DND-41 (cell line): ENCODE results near the gene TMBIM1.

Experiments used
- EZH2 ChIP-seq: IDR thresholded peaks from 3 replicates; pipeline ENCODE4 v1.6.1; 2012; ENCODE audit warnings: borderline replicate concordance, low read depth, mild to moderate bottlenecking, moderate library complexity, low read length, inconsistent platforms; ENCODE audit not compliant: severe bottlenecking
- TF ChIP-seq, protein P1 (sequence below): IDR thresholded peaks from 2 replicates; pipeline ENCODE4 v1.5.1; 2012; ENCODE audit warnings: borderline replicate concordance, low read length, moderate library complexity, mild to moderate bottlenecking; ENCODE audit not compliant: poor library complexity, severe bottlenecking; ENCODE audit errors: extremely low read depth

DNA sequence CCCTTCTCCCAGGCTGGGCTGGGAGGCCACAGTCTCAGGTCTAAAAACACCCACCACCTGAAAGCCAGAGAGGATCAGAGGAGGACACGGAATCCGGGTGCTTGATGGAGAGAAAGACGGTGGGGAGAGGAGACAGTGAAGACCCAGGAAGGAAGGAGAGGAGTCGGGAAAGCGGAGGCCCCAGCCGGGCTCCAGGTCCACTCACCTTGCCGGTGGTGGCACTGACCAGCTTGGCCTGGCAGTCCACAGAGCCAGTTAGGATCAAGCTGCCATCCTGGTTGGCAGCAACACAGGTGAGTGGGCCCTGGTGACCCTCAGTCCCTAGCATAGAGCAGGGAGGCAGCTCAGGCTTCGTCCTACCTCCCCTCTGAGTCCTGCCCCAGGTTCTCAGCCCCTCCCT lies 26.7 kb downstream of the TMBIM1 start:
- TF ChIP-seq, protein P1, sequence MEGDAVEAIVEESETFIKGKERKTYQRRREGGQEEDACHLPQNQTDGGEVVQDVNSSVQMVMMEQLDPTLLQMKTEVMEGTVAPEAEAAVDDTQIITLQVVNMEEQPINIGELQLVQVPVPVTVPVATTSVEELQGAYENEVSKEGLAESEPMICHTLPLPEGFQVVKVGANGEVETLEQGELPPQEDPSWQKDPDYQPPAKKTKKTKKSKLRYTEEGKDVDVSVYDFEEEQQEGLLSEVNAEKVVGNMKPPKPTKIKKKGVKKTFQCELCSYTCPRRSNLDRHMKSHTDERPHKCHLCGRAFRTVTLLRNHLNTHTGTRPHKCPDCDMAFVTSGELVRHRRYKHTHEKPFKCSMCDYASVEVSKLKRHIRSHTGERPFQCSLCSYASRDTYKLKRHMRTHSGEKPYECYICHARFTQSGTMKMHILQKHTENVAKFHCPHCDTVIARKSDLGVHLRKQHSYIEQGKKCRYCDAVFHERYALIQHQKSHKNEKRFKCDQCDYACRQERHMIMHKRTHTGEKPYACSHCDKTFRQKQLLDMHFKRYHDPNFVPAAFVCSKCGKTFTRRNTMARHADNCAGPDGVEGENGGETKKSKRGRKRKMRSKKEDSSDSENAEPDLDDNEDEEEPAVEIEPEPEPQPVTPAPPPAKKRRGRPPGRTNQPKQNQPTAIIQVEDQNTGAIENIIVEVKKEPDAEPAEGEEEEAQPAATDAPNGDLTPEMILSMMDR: no peak
- TF ChIP-seq EZH2: no peak
